Body of pancreas (tissue), 4 donors: ENCODE measurements around the gene KCNJ4.

ENCODE experiments used
- POLR2A ChIP-seq, 3 donors: fragments of 450-650 bp; IDR thresholded peaks; one replicate each; pipeline ENCODE4 v1.6.1; 2016; ENCODE audit warnings: antibody characterized with exemption in 3 of 3, mild to moderate bottlenecking in 2 of 3
- TF ChIP-seq, protein P1 (sequence below), 7 experiments: fragments of 450-650 bp in 4 of 7; fragments of 200-600 bp in 3 of 7; sonication (generic) in 3 of 7; IDR thresholded peaks; one replicate each; pipeline ENCODE4 v1.5.1; 2016 to 2019; ENCODE audit warnings: antibody characterized with exemption in 7 of 7

DNA sequence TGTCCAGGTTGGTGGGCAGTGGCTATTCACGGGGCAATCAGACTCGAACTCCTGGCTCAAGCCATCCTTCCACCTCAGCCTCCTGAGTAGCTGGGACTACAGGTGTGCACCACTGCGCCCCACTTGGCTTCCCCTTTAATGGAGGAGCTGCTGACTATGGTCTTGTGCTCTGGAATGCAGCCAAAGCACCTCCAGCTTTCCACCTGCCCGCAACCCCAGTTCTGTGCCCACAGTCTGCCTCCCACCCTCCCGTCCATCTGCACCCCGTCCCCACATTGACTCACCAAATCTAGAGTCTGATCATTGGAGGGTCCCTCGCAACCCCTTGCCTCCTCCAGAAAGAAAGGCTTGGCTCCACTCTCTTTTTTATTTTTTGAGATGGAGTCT is 41.0 kb downstream of the KCNJ4 start:
- TF ChIP-seq, protein P1, sequence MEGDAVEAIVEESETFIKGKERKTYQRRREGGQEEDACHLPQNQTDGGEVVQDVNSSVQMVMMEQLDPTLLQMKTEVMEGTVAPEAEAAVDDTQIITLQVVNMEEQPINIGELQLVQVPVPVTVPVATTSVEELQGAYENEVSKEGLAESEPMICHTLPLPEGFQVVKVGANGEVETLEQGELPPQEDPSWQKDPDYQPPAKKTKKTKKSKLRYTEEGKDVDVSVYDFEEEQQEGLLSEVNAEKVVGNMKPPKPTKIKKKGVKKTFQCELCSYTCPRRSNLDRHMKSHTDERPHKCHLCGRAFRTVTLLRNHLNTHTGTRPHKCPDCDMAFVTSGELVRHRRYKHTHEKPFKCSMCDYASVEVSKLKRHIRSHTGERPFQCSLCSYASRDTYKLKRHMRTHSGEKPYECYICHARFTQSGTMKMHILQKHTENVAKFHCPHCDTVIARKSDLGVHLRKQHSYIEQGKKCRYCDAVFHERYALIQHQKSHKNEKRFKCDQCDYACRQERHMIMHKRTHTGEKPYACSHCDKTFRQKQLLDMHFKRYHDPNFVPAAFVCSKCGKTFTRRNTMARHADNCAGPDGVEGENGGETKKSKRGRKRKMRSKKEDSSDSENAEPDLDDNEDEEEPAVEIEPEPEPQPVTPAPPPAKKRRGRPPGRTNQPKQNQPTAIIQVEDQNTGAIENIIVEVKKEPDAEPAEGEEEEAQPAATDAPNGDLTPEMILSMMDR (IDR thresholded peaks at IDR 0.05), result no peak
- TF ChIP-seq POLR2A (IDR thresholded peaks at IDR 0.05), result no peak
